Type B pancreatic cell (in vitro differentiated cells): ENCODE data around the gene LMX1B. TPM values are rescaled to one million over a fixed set of nuclear protein-coding genes. Genes with fewer than 3 reads are reported as not detected.

Experiments
- DNase-seq: peaks from one replicate; pipeline ENCODE4 v3.0.0; 2021; ENCODE audit warnings: mixed read lengths; ENCODE audit not compliant: unreplicated experiment; ENCODE audit errors: extremely low spot score
- H3K27ac Mint-ChIP-seq: 2 replicates; pipeline ENCODE4 v1.8.0; 2021; ENCODE audit warnings: mild to moderate bottlenecking, mixed read lengths
- H3K27me3 Mint-ChIP-seq: 2 replicates; pipeline ENCODE4 v1.8.0; 2021; ENCODE audit warnings: mixed read lengths
- H3K36me3 Mint-ChIP-seq: 2 replicates; pipeline ENCODE4 v1.8.0; 2021; ENCODE audit warnings: mixed read lengths
- H3K4me1 Mint-ChIP-seq: one replicate; pipeline ENCODE4 v1.8.0; 2021; ENCODE audit warnings: mixed read lengths; ENCODE audit not compliant: unreplicated experiment
- H3K4me3 Mint-ChIP-seq: 2 replicates; pipeline ENCODE4 v1.8.0; 2021; ENCODE audit warnings: mild to moderate bottlenecking, mixed read lengths
- H3K9me3 Mint-ChIP-seq: 2 replicates; pipeline ENCODE4 v1.8.0; 2021; ENCODE audit warnings: mixed read lengths
- CTCF ChIP-seq: fragments of 200-600 bp; sonication (generic); conservative IDR thresholded peaks from 2 replicates; pipeline ENCODE4 v1.5.0; 2021; ENCODE audit warnings: antibody characterized with exemption, mild to moderate bottlenecking
- total RNA-seq: library from RNA; stranded (reverse); gene quantifications from 2 replicates; pipeline ENCODE4 v1.2.1, GENCODE V29; 2021; ENCODE audit warnings: low replicate concordance

Gene LMX1B
- total RNA-seq, 1 donor from 2014 or later, result 13.6 TPM

- Mint-ChIP-seq H3K4me1 (peaks cover 36% of the 10 kb centered on the region), H3K4me3 (no peak overlapping the region), H3K27ac (no peak overlapping the region), H3K36me3 (no peaks in the 10 kb centered on the region), H3K27me3 (peaks cover 31% of the 10 kb centered on the region), H3K9me3 (no peaks in the 10 kb centered on the region)
- no peak for DNase-seq
- TF ChIP-seq CTCF, result no peak
These were observed 59.0 kb downstream of the LMX1B start for GRCh38 chr9:126672634-126673284.

GRCh38 chr9:126673689-126674364, 60.1 kb downstream of the LMX1B start:
- Mint-ChIP-seq H3K27ac (no peak overlapping the region), H3K9me3 (no peaks in the 10 kb centered on the region), H3K4me1 (peaks cover 38% of the 10 kb centered on the region), H3K4me3 (no peak overlapping the region), H3K27me3 (peaks cover 40% of the 10 kb centered on the region), H3K36me3 (no peaks in the 10 kb centered on the region)
- DNase-seq, result no peak
- TF ChIP-seq CTCF, result no peak

GRCh38 chr9:126674365-126675146, 60.8 kb downstream of the LMX1B start:
- peaks cover 47% of the 10 kb centered on the region for H3K27me3 Mint-ChIP-seq
- H3K4me1 Mint-ChIP-seq, result peaks cover 38% of the 10 kb centered on the region
- DNase-seq, result no peak

GRCh38 chr9:126675147-126675467, 61.4 kb downstream of the LMX1B start:
- TF ChIP-seq CTCF, result no peak
- H3K36me3 Mint-ChIP-seq, result no peaks in the 10 kb centered on the region
- H3K27ac Mint-ChIP-seq, result no peak overlapping the region
- H3K27me3 Mint-ChIP-seq, result peaks cover 50% of the 10 kb centered on the region
- no peaks in the 10 kb centered on the region for H3K9me3 Mint-ChIP-seq
- no peak overlapping the region for H3K4me3 Mint-ChIP-seq
- DNase-seq, result no peak
- peaks cover 38% of the 10 kb centered on the region for H3K4me1 Mint-ChIP-seq

More at GRCh38 chr9:126674365-126675146, 60.8 kb downstream of the LMX1B start:
- H3K4me3 Mint-ChIP-seq, result no peak overlapping the region
- H3K27ac Mint-ChIP-seq, result no peak overlapping the region
- TF ChIP-seq CTCF, result no peak
- no peaks in the 10 kb centered on the region for H3K9me3 Mint-ChIP-seq
- no peaks in the 10 kb centered on the region for H3K36me3 Mint-ChIP-seq

- Mint-ChIP-seq H3K4me1 (peaks cover 38% of the 10 kb centered on the region), H3K9me3 (no peaks in the 10 kb centered on the region), H3K36me3 (no peaks in the 10 kb centered on the region), H3K27ac (no peak overlapping the region), H3K27me3 (peaks cover 60% of the 10 kb centered on the region), H3K4me3 (no peak overlapping the region)
- no peak for TF ChIP-seq CTCF
- no peak for DNase-seq
These were observed 62.5 kb downstream of the LMX1B start for GRCh38 chr9:126676102-126676684.
